Subcutaneous abdominal adipose tissue (tissue), 5 donors: ENCODE data around the gene ZMYM2.

ENCODE experiments used
- H3K27ac ChIP-seq: one replicate; pipeline ENCODE4 v1.7.0; 2013; ENCODE audit warnings: low read depth, mild to moderate bottlenecking, inconsistent platforms, low read length, moderate library complexity
- H3K27me3 ChIP-seq, 5 donors: one replicate each; pipeline ENCODE4 v1.7.0; 2013; ENCODE audit warnings: low read length in 5 of 5, inconsistent platforms in 1 of 5; ENCODE audit not compliant: control insufficient read depth in 5 of 5, insufficient read depth in 4 of 5
- H3K36me3 ChIP-seq, 5 donors: one replicate each; pipeline ENCODE4 v1.7.0; 2013; ENCODE audit warnings: low read length in 5 of 5; ENCODE audit not compliant: control insufficient read depth in 5 of 5, insufficient read depth in 5 of 5
- H3K4me1 ChIP-seq, 5 donors: one replicate each; pipeline ENCODE4 v1.7.0; 2013; ENCODE audit warnings: low read length in 5 of 5, mild to moderate bottlenecking in 3 of 5, moderate library complexity in 1 of 5; ENCODE audit not compliant: control insufficient read depth in 5 of 5, insufficient read depth in 5 of 5
- H3K4me3 ChIP-seq, 5 donors: one replicate each; pipeline ENCODE4 v1.7.0; 2013; ENCODE audit warnings: low read length in 5 of 5, low read depth in 1 of 5
- H3K9ac ChIP-seq, 5 donors: one replicate each; pipeline ENCODE4 v1.7.0; 2013; ENCODE audit warnings: low read length in 5 of 5, mild to moderate bottlenecking in 4 of 5, moderate library complexity in 3 of 5
- H3K9me3 ChIP-seq, 5 donors: one replicate each; pipeline ENCODE4 v1.7.0; 2013; ENCODE audit warnings: low read length in 5 of 5; ENCODE audit not compliant: control insufficient read depth in 5 of 5
- donor health status: healthy.
- donor health status: healthy.
- donor health status: healthy.
- donor health status: healthy.
- donor health status: healthy.

ZMYM2 gene

DNA sequence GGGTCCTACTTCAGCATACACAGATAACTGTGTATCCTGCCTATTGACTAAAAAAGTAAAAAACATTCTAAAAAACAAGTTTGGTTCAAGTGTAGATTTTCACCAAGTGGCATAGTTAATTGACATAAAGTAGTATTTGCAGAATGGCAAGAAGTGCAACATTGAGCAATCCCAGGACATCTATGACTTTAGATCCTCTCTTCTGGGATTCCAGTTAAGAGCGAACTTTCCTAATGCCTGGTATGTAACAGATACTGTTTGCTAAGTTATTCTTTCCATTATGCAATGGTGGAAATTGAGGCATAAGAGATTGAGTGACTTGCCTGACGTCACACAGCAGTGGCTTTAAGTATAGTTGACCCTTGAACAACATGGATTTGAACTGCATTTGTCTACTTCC is 96.1 kb downstream of the ZMYM2 start:
- peaks cover 22 to 44% (median 28%) of the 10 kb centered on the region in 5 donors for H3K36me3 ChIP-seq
- H3K27ac ChIP-seq, result no peak overlapping the region
- no peaks in the 10 kb centered on the region for H3K9me3 ChIP-seq
- no peak overlapping the region for H3K9ac ChIP-seq
- no peaks in the 10 kb centered on the region for H3K27me3 ChIP-seq
- no peak overlapping the region for H3K4me3 ChIP-seq
- peaks cover 0 to 18% (median 7%) of the 10 kb centered on the region in 5 donors for H3K4me1 ChIP-seq

DNA sequence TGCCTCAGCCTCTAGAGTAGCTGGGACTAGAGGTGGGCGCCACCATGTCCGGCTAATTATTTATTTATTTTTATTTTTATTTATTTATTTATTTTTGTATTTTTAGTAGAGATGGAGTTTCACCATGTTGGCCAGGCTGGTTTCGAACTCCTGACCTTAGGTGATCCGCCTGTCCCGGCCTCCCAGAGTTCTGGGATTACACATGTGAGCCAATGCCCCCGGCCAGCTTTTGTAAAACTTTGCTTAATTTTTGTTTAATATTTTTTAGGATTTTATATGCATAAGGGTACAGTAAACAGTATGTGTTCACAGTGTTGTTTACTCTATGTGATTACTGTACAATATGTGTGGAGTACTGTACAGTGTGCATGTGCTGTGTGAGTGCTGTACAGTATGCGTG is 98.7 kb downstream of the ZMYM2 start:
- Histone ChIP-seq H3K27me3 (no peaks in the 10 kb centered on the region), H3K4me3 (no peak overlapping the region), H3K36me3 (peaks cover 36 to 64% (median 48%) of the 10 kb centered on the region in 5 donors), H3K27ac (no peak overlapping the region), H3K9ac (no peak overlapping the region), H3K4me1 (peaks cover 0 to 20% (median 0%) of the 10 kb centered on the region in 5 donors), H3K9me3 (no peaks in the 10 kb centered on the region)

DNA sequence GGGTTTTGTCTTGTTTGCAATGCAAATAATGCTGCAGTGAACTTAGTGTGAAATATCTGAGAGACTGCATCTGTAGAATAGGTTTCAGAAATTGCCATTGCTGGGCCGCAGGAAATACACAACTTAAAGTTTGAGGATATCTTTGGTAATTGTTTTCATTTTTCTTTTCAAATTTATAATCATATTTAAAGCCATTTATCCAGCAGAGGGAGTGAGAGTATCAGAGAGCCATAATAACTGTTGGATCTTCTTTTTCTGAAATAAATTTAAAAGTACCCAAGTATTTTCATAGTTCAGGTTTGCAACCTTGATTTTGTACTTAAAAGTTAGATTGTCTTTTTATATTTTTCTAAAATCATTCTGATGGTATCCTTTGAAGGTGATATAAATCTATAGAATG is 99.4 kb downstream of the ZMYM2 start:
- H3K4me3 ChIP-seq, result no peak overlapping the region
- H3K27ac ChIP-seq, result no peak overlapping the region
- peaks cover 0 to 18% (median 0%) of the 10 kb centered on the region in 5 donors for H3K4me1 ChIP-seq
- no peaks in the 10 kb centered on the region for H3K27me3 ChIP-seq
- no peaks in the 10 kb centered on the region for H3K9me3 ChIP-seq
- peaks cover 42 to 70% (median 50%) of the 10 kb centered on the region in 5 donors for H3K36me3 ChIP-seq
- no peak overlapping the region for H3K9ac ChIP-seq

DNA sequence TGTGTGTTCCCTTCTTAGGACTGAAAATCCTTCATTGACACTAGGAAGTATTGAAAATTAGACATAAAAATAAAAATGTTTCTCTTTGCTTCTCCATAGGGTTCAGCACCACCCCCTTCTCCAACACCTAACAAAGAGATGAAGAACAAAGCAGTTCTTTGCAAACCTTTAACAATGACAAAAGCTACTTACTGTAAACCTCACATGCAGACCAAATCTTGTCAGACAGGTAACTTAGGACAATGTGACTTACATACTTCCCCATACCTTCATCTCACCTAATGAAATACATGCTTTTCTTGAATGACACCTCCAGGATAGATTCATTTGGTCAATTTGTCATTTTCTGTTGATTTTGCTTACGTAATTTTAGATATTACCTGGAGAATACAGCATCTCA is 99.9 kb downstream of the ZMYM2 start:
- H3K4me1 ChIP-seq, result peaks cover 0 to 17% (median 0%) of the 10 kb centered on the region in 5 donors
- peaks cover 42 to 71% (median 49%) of the 10 kb centered on the region in 5 donors for H3K36me3 ChIP-seq
- H3K9me3 ChIP-seq, result no peaks in the 10 kb centered on the region

DNA sequence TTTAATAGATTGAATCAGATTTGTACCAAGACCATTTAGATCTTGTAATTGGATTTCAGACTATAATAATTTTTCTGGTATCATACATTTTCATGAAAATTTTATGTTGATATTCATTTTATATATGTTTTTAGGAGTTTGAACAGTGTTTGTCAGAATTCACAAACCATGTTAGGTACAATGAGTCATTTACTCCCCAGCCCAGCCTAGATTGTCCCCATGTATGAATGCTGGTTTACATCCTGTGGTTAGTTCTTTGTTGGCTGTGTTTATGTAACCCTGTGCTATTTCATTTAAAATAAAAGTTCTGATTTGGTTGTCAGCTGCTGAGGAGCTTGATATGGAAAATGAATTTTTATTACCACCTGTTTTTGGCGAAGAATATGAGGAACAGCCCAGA is 105.6 kb downstream of the ZMYM2 start:
- Histone ChIP-seq H3K9ac (no peak overlapping the region), H3K4me3 (no peak overlapping the region), H3K4me1 (peaks cover 0 to 6% (median 0%) of the 10 kb centered on the region in 5 donors), H3K9me3 (no peaks in the 10 kb centered on the region), H3K27me3 (no peaks in the 10 kb centered on the region), H3K27ac (no peak overlapping the region), H3K36me3 (peaks cover 50 to 73% (median 65%) of the 10 kb centered on the region in 5 donors)

More for the DNA sequence above, 99.9 kb downstream of the ZMYM2 start:
- Histone ChIP-seq H3K9ac (no peak overlapping the region), H3K27me3 (no peaks in the 10 kb centered on the region), H3K27ac (no peak overlapping the region), H3K4me3 (no peak overlapping the region)

DNA sequence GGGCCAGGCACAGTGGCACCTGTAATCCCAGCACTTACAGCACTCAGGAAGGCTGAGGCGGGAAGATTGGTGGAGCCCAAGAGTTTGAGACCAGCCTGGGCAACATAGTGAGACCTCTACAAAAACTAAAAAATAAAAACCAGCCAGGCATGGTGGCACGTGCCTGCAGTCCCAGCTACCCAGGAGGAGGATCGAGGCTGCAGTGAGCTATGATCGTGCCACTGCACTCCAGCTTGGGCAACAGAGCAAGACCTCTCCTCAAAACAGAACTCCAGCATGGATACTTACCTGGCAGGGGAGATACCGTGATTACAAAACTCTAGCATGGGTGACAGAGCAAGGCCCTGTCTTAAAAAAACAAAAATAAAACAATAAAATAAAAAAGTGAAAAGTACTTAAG is 107.0 kb downstream of the ZMYM2 start:
- H3K4me3 ChIP-seq, result no peak overlapping the region
- H3K27ac ChIP-seq, result no peak overlapping the region
- H3K36me3 ChIP-seq, result peaks cover 43 to 66% (median 57%) of the 10 kb centered on the region in 5 donors
- no peak overlapping the region for H3K9ac ChIP-seq
- peaks cover 0 to 6% (median 0%) of the 10 kb centered on the region in 5 donors for H3K4me1 ChIP-seq
- no peaks in the 10 kb centered on the region for H3K27me3 ChIP-seq
- no peaks in the 10 kb centered on the region for H3K9me3 ChIP-seq

DNA sequence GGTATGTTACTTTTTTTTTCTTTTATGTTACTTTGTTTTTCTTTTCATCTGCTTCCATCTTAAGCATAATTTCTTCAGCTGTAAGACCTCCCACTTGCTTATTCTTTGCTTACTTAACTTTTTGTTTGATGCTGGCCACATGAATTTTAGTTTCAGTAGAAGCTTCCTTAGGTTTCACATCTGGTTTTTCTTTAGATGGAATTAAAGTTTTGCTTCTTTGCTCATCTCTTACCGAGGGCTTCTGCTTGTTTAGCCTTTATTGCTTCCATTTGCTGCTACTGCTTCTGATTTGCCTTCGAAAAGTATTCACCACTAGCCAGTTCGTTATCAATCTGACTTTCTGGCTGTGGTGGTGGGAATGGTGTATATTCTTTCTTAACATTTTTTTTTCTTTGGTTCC is 111.4 kb downstream of the ZMYM2 start:
- no peak overlapping the region for H3K4me3 ChIP-seq
- no peaks in the 10 kb centered on the region for H3K27me3 ChIP-seq
- no peak overlapping the region for H3K27ac ChIP-seq
- H3K4me1 ChIP-seq, result peaks cover 0 to 4% (median 0%) of the 10 kb centered on the region in 5 donors
- peaks cover 37 to 64% (median 48%) of the 10 kb centered on the region in 5 donors for H3K36me3 ChIP-seq
- H3K9me3 ChIP-seq, result no peaks in the 10 kb centered on the region
- H3K9ac ChIP-seq, result no peak overlapping the region

DNA sequence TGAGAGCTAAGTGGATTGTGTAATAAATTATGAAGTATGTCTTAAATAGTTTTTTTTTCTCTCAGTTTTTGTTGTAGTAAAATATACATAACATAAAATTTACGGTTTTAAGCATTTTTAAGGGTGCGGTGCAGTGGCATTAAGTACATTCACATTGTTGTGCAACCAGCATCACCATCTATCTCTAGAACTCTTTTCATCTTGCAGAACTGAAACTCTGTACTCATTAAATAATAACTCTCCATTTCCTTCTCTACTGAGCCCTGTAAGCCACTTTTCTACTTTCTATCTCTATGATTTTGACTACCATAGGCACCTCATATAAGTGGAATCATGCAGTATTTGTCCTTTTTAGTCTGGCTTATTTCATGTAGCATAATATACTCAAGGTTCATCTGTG is 115.2 kb downstream of the ZMYM2 start:
- no peak overlapping the region for H3K27ac ChIP-seq
- H3K4me3 ChIP-seq, result no peak overlapping the region
- no peaks in the 10 kb centered on the region for H3K27me3 ChIP-seq
- H3K36me3 ChIP-seq, result peaks cover 17 to 40% (median 23%) of the 10 kb centered on the region in 5 donors
- H3K9me3 ChIP-seq, result no peaks in the 10 kb centered on the region
- H3K4me1 ChIP-seq, result peaks cover 0 to 4% (median 0%) of the 10 kb centered on the region in 5 donors
- no peak overlapping the region for H3K9ac ChIP-seq

DNA sequence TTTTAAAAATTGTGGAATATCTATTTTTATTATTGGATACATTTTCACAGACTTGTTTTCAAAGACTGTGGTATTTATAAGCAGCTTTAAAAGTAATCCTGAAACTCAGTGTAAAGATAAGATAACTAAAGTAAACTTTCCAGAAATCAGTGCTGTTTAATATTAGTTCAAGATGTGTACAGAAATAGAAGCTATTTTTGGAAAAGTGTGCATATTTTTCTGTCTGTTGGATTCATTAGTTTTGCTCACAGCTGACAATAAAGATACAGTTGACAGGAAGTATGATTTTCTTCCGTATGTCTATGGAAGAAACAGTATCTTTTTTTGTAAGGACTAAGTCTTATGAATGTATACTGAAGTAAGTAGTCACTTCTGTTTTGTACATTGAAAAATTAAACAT is 116.4 kb downstream of the ZMYM2 start:
- no peaks in the 10 kb centered on the region for H3K27me3 ChIP-seq
- H3K27ac ChIP-seq, result no peak overlapping the region
- H3K9me3 ChIP-seq, result no peaks in the 10 kb centered on the region
- H3K9ac ChIP-seq, result no peak overlapping the region
- peaks cover 11 to 40% (median 23%) of the 10 kb centered on the region in 5 donors for H3K36me3 ChIP-seq
- peaks cover 0 to 4% (median 0%) of the 10 kb centered on the region in 5 donors for H3K4me1 ChIP-seq
- no peak overlapping the region for H3K4me3 ChIP-seq

DNA sequence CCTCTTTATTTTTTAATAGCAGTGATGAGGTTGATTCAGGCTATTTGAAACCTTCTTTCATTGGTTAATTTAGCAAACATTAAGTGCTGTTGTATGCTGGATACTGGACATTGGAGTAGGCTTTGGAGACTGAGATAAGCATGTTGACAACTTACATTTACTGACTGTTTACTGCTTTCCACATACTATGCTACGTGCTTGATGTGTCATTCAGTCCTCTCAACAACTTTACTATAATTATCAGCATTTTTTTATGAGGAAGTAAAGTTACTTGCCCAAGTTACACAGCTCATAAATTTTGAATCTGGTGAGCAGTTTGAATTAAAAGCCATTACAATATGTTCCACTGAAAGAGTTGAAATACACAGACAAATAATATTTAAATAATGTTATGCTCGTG is 118.6 kb downstream of the ZMYM2 start:
- no peak overlapping the region for H3K9ac ChIP-seq
- H3K9me3 ChIP-seq, result no peaks in the 10 kb centered on the region
- H3K4me1 ChIP-seq, result peaks cover 0 to 3% (median 0%) of the 10 kb centered on the region in 5 donors
- H3K4me3 ChIP-seq, result no peak overlapping the region
- H3K36me3 ChIP-seq, result peaks cover 7 to 26% (median 11%) of the 10 kb centered on the region in 5 donors
- H3K27me3 ChIP-seq, result no peaks in the 10 kb centered on the region
- H3K27ac ChIP-seq, result no peak overlapping the region
